ENCODE data around the gene CNPY1. TPM values are rescaled to one million over a fixed set of nuclear protein-coding genes. Genes with fewer than 3 reads are reported as not detected.

The CNPY1 gene
- total and polyA plus RNA-seq, 2 of the 8 experiments (the other 6 are each of a cell fraction or from before 2014, with no cell fraction given), result not detected

- no peak overlapping the region for H2BK20ac ChIP-seq (ENCODE audit: low read length)
- peaks cover 0 to 6% (median 3%) of the 10 kb centered on the region in 4 experiments; a peak in 4 of 7 replicates for H3K4me1 ChIP-seq (replicated peaks in 1 of 4; ENCODE audit: control insufficient read depth in 3 of 4, insufficient read depth in 4 of 4, low read length in 3 of 4)
- H2AK5ac ChIP-seq (ENCODE audit: low read depth, low read length), result no peak overlapping the region
- H4K5ac ChIP-seq (ENCODE audit: insufficient read length, low read depth, low read length), result no peak overlapping the region
- no peak overlapping the region for H2AFZ ChIP-seq (ENCODE audit: low read length)
- H3K36me3 ChIP-seq (ENCODE audit: control insufficient read depth in 2 of 4, insufficient read depth in 4 of 4, low read length in 3 of 4), result no peaks in the 10 kb centered on the region; a peak in 1 of 8 replicates
- H3K4me3 ChIP-seq (ENCODE audit: extremely low read depth in 1 of 4, insufficient read depth in 2 of 4, low read depth in 3 of 4, low read length in 4 of 4), result no peak overlapping the region
- H3K56ac ChIP-seq (replicated peaks; ENCODE audit: insufficient read length, low read depth, low read length), result no peak overlapping the region
- H2BK5ac ChIP-seq (ENCODE audit: low read depth, low read length), result no peak overlapping the region
- no peaks in the 10 kb centered on the region for H4K20me1 ChIP-seq (replicated peaks in 1 of 2; ENCODE audit: control insufficient read depth in 1 of 2, insufficient read depth in 2 of 2, low read length in 2 of 2)
- no peaks in the 10 kb centered on the region for H3K9me3 ChIP-seq (ENCODE audit: insufficient read depth in 2 of 2, low read depth in 1 of 2, low read length in 1 of 2)
- H3K23ac ChIP-seq (ENCODE audit: insufficient read length), result no peak overlapping the region
- H3K27ac ChIP-seq (ENCODE audit: low read depth, low read length), result no peak overlapping the region
- CTCF ChIA-PET (ENCODE audit: partially characterized antibody), result interaction anchor here (1.0 kb wide), 1 partner anchor 555 kb away, joined by 3 read pairs; no protein-coding TSS in a partner anchor
- no peak overlapping the region for H3K14ac ChIP-seq (ENCODE audit: insufficient read length)
- no peaks in the 10 kb centered on the region for H3K79me1 ChIP-seq (ENCODE audit: low read depth, low read length)
- H3K4ac ChIP-seq (replicated peaks; ENCODE audit: insufficient read length, low read depth, low read length), result no peak overlapping the region
- H3K23me2 ChIP-seq (ENCODE audit: low read depth, low read length), result no peaks in the 10 kb centered on the region
- no peaks in the 10 kb centered on the region for H3K79me2 ChIP-seq (ENCODE audit: control insufficient read depth in 1 of 2, insufficient read depth in 2 of 2, low read length in 2 of 2)
- peaks cover 2 to 42% (median 33%) of the 10 kb centered on the region in 4 experiments for H3K27me3 ChIP-seq (replicated peaks in 1 of 4; ENCODE audit: control insufficient read depth in 3 of 4, extremely low read depth in 1 of 4, insufficient read depth in 3 of 4, low read length in 3 of 4)
- FAIRE-seq (no peak), DNase-seq (ENCODE audit: low read depth in 1 of 2, low spot score in 2 of 2) (no peak)
- POLR2A ChIA-PET (ENCODE audit: partially characterized antibody), result no interaction called here
- H3K9ac ChIP-seq (replicated peaks in 1 of 4; ENCODE audit: extremely low read depth in 1 of 4, low read depth in 3 of 4, low read length in 3 of 4), result no peak overlapping the region
- peak overlapping the region; percentile 4 to 30; a peak in 2 of 4 replicates for H3K4me2 ChIP-seq (ENCODE audit: insufficient read depth in 1 of 2, low read depth in 2 of 2, low read length in 2 of 2)
- no peak overlapping the region for H2BK120ac ChIP-seq (replicated peaks; ENCODE audit: low read depth, low read length)
- WGBS, 2 experiments (ENCODE audit: extremely low coverage in 1 of 2, insufficient coverage in 1 of 2, insufficient read length in 1 of 2, insufficient replicate concordance in 2 of 2, low coverage in 1 of 2, low lambda C conversion rate in 2 of 2, missing lambda C conversion rate in 1 of 2), result 79% methylated on average over 17 of the region's 17 CpGs; no CpG with 5 or more reads in 1 of the 2 experiments
- H2BK12ac ChIP-seq (ENCODE audit: low read depth, low read length), result no peak overlapping the region; the same call in 1 of the 2 replicates
- no peak overlapping the region for H4K91ac ChIP-seq (replicated peaks; ENCODE audit: insufficient read length, low read length)
- no peak for TF ChIP-seq CHD1 (IDR thresholded peaks at IDR 0.05; ENCODE audit: low read depth, low read length)
- TF ChIP-seq EP300 (IDR thresholded peaks at IDR 0.05; ENCODE audit: borderline replicate concordance in 1 of 2, low read depth in 2 of 2, low read length in 2 of 2), result no peak
- TF ChIP-seq CBX8 (IDR thresholded peaks at IDR 0.05; ENCODE audit: borderline replicate concordance, low read depth, low read length), result no peak
- TF ChIP-seq RAD21 (IDR thresholded peaks at IDR 0.05 in 1 of 2, conservative IDR thresholded peaks at IDR 0.05 in 1 of 2; ENCODE audit: low read depth in 2 of 2, low read length in 2 of 2), result 0 out of 4 replicates have a peak, but pooled peaks of 1 of the 2 experiments have one; percentile 4
- TF ChIP-seq TAF1 (IDR thresholded peaks at IDR 0.05; ENCODE audit: low read depth, low read length), result no peak
- TF ChIP-seq ATF2 (IDR thresholded peaks at IDR 0.05; ENCODE audit: low read length), result no peak
- TF ChIP-seq EZH2 (IDR thresholded peaks at IDR 0.05; ENCODE audit: low read depth, low read length, severe bottlenecking), result peak; percentile 3
- no peak for TF ChIP-seq RFX5 (IDR thresholded peaks at IDR 0.05; ENCODE audit: borderline replicate concordance, low read depth, low read length)
- no peak overlapping the region for H4K8ac ChIP-seq (ENCODE audit: extremely low read depth, insufficient read depth, low read length)
- H2BK15ac ChIP-seq (ENCODE audit: low read length), result no peak overlapping the region
- H3K18ac ChIP-seq (ENCODE audit: extremely low read depth, low read length), result no peak overlapping the region
These were observed 63.7 kb downstream of the CNPY1 start for GRCh38 chr7:155482511-155483183.

Data from H1 (cell line).